Loucy (cell line): ENCODE measurements around the gene CTIF.

Experiments used
- H2AFZ ChIP-seq: fragments of 200-600 bp; sonication (generic); 2 replicates; pipeline ENCODE4 v1.6.0; 2016; ENCODE audit warnings: antibody characterized with exemption, mild to moderate bottlenecking, low read length, moderate library complexity
- H3F3A ChIP-seq: fragments of 200-600 bp; 2 replicates; pipeline ENCODE4 v1.6.0; 2016; ENCODE audit warnings: antibody characterized with exemption, low read depth, mild to moderate bottlenecking
- H3K27me3 ChIP-seq: fragments of 200-600 bp; sonication (generic); 2 replicates; pipeline ENCODE4 v1.6.1; 2014; ENCODE audit warnings: low read length, mild to moderate bottlenecking; ENCODE audit not compliant: insufficient read depth, poor library complexity, severe bottlenecking
- H3K36me3 ChIP-seq: fragments of 200-600 bp; sonication (generic); 2 replicates; pipeline ENCODE4 v1.6.1; 2016; ENCODE audit warnings: low read length; ENCODE audit not compliant: insufficient read depth
- H3K4me1 ChIP-seq: fragments of 200-600 bp; sonication (generic); 2 replicates; pipeline ENCODE4 v1.5.1; 2014; ENCODE audit warnings: low read length, mild to moderate bottlenecking; ENCODE audit not compliant: insufficient read depth, poor library complexity, severe bottlenecking
- H3K4me2 ChIP-seq: fragments of 200-600 bp; sonication (generic); 2 replicates; pipeline ENCODE4 v1.6.0; 2014; ENCODE audit warnings: antibody characterized with exemption, low read length, low read depth, mild to moderate bottlenecking; ENCODE audit not compliant: poor library complexity, severe bottlenecking
- H3K4me3 ChIP-seq: fragments of 200-600 bp; sonication (generic); 2 replicates; pipeline ENCODE4 v1.5.1; 2014; ENCODE audit warnings: low read length, mild to moderate bottlenecking, mixed read lengths; ENCODE audit not compliant: poor library complexity, severe bottlenecking
- H3K79me2 ChIP-seq: fragments of 200-600 bp; sonication (generic); 2 replicates; pipeline ENCODE4 v1.6.1; 2014; ENCODE audit warnings: low read length; ENCODE audit not compliant: insufficient read depth
- H3K9ac ChIP-seq: fragments of 200-600 bp; sonication (generic); 2 replicates; pipeline ENCODE4 v1.6.0; 2014; ENCODE audit warnings: mild to moderate bottlenecking, low read depth, low read length, moderate library complexity; ENCODE audit not compliant: poor library complexity, severe bottlenecking
- H3K9me2 ChIP-seq: fragments of 200-600 bp; sonication (generic); replicated peaks from 2 replicates; pipeline ENCODE4 v1.6.1; 2016; ENCODE audit warnings: low read depth, low read length, mixed read lengths
- H3K9me3 ChIP-seq: fragments of 200-600 bp; sonication (generic); 2 replicates; pipeline ENCODE4 v1.6.1; 2014; ENCODE audit warnings: mild to moderate bottlenecking, antibody characterized with exemption, low read length, low read depth; ENCODE audit not compliant: insufficient read depth
- H4K20me1 ChIP-seq: fragments of 200-600 bp; sonication (generic); 2 replicates; pipeline ENCODE4 v1.6.0; 2014; ENCODE audit warnings: antibody characterized with exemption, low read length, mild to moderate bottlenecking; ENCODE audit not compliant: insufficient read depth, poor library complexity, severe bottlenecking
- EZH2phosphoT487 ChIP-seq: fragments of 200-600 bp; IDR thresholded peaks from 2 replicates; pipeline ENCODE4 v1.6.1; 2018; ENCODE audit warnings: antibody characterized with exemption, mild to moderate bottlenecking, moderate library complexity, borderline replicate concordance
- TF ChIP-seq, protein P1 (sequence below): fragments of 200-600 bp; sonication (generic); conservative IDR thresholded peaks from 2 replicates; pipeline ENCODE4 v1.5.1; 2014; ENCODE audit warnings: mild to moderate bottlenecking, antibody characterized with exemption, low read length

Gene CTIF

DNA sequence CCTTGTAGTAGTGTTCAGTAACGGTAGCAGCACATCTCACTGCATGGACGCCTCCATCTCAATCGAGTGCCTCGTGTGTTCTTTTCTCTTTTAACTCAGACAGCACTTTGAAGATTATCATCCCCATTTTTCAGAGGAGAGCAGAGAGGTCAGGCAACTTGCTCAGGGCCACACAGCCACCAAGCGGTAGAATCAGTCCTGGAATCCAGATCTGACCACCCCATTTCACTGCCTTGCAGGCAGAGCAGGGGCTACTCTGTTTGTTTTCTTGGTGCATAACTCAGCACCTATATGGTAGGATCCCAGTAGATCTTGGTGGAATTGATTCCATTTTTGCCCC lies 282.4 kb downstream of the CTIF start:
- no peaks in the 10 kb centered on the region for H4K20me1 ChIP-seq
- H3K4me3 ChIP-seq, result no peak overlapping the region
- H2AFZ ChIP-seq, result no peak overlapping the region
- H3K27me3 ChIP-seq, result no peaks in the 10 kb centered on the region
- H3K4me1 ChIP-seq, result no peaks in the 10 kb centered on the region
- no peaks in the 10 kb centered on the region for H3F3A ChIP-seq
- H3K9ac ChIP-seq, result no peak overlapping the region
- no peaks in the 10 kb centered on the region for H3K9me2 ChIP-seq
- H3K4me2 ChIP-seq, result no peak overlapping the region
- H3K79me2 ChIP-seq, result no peaks in the 10 kb centered on the region
- TF ChIP-seq, protein P1, sequence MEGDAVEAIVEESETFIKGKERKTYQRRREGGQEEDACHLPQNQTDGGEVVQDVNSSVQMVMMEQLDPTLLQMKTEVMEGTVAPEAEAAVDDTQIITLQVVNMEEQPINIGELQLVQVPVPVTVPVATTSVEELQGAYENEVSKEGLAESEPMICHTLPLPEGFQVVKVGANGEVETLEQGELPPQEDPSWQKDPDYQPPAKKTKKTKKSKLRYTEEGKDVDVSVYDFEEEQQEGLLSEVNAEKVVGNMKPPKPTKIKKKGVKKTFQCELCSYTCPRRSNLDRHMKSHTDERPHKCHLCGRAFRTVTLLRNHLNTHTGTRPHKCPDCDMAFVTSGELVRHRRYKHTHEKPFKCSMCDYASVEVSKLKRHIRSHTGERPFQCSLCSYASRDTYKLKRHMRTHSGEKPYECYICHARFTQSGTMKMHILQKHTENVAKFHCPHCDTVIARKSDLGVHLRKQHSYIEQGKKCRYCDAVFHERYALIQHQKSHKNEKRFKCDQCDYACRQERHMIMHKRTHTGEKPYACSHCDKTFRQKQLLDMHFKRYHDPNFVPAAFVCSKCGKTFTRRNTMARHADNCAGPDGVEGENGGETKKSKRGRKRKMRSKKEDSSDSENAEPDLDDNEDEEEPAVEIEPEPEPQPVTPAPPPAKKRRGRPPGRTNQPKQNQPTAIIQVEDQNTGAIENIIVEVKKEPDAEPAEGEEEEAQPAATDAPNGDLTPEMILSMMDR, result no peak
- no peak for TF ChIP-seq EZH2phosphoT487
- H3K36me3 ChIP-seq, result no peaks in the 10 kb centered on the region; the same call in 1 of the 2 replicates
- H3K9me3 ChIP-seq, result no peaks in the 10 kb centered on the region

DNA sequence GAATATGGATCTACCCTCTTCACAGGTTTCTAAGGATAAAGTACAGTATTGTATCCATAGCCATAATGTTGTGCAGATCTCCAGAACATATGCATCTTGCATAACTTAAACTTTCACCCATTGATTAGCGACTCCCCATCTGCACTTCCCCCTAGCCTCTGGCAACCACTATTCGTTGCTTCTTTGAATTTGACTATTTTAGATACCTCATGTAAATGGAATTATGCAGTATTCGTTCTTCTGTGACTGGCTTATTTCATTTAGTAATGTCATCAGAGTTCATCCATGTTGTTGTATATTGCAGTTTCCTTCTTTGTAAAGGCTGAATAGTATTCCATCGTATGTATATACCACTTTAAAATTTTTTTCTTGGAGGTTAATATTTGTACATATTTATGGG lies 283.0 kb downstream of the CTIF start:
- no peak overlapping the region for H3K9ac ChIP-seq
- no peak overlapping the region for H3K4me2 ChIP-seq
- no peaks in the 10 kb centered on the region for H4K20me1 ChIP-seq
- H3K79me2 ChIP-seq, result no peaks in the 10 kb centered on the region
- no peaks in the 10 kb centered on the region; the same call in 1 of the 2 replicates for H3K36me3 ChIP-seq
- H3K4me3 ChIP-seq, result no peak overlapping the region
- no peaks in the 10 kb centered on the region for H3K9me2 ChIP-seq
- no peak overlapping the region for H2AFZ ChIP-seq
- no peak for TF ChIP-seq EZH2phosphoT487
- TF ChIP-seq, protein P1, result no peak
- no peaks in the 10 kb centered on the region for H3K4me1 ChIP-seq
- H3F3A ChIP-seq, result no peaks in the 10 kb centered on the region
- H3K9me3 ChIP-seq, result no peaks in the 10 kb centered on the region
- no peaks in the 10 kb centered on the region for H3K27me3 ChIP-seq

DNA sequence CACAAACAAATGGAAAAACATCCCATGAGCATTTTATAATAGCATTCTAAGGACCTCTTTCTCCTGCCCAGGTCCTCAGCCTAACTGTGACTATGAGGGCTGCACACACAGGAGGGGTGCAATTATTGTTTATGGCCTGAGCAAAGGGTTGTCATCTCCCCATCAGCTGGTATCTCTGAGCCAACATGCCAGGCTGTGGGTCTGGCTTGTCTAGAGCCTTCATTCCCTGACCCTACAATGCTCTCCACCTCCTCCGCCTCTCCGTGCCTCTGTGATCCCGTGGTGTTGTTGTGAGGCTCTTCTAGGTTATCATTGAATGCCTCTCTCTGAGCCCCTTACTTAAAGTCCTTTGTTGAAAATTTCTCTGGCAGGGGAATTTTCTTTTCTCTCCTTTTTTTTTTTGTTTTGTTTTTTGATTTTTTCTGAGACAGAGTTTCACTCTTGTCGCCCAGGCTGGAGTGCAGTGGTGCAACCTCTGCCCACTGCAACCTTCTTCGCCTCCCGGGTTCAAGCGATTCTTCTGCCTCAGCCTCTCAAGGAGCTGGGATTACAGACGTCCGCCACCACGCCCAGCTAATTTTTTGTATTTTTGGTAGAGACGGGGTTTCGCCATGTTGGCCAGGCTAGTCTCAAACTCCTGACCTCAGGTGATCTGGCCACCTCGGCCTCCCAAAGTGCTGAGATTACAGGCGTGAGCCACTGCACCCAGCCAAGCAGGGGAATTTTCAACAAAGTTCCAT lies 285.6 kb downstream of the CTIF start:
- Histone ChIP-seq H3K36me3 (no peaks in the 10 kb centered on the region), H3K4me1 (peaks cover 20% of the 10 kb centered on the region), H4K20me1 (no peaks in the 10 kb centered on the region), H3F3A (no peaks in the 10 kb centered on the region), H3K4me3 (no peak overlapping the region), H3K9me3 (no peaks in the 10 kb centered on the region), H3K79me2 (no peaks in the 10 kb centered on the region), H2AFZ (no peak overlapping the region), H3K27me3 (no peaks in the 10 kb centered on the region), H3K9ac (no peak overlapping the region), H3K9me2 (no peaks in the 10 kb centered on the region), H3K4me2 (no peak overlapping the region)
- TF ChIP-seq, protein P1, result no peak
- no peak for TF ChIP-seq EZH2phosphoT487
